Esophagus (tissue), 2 donors: ENCODE data around the gene RAB4B. TPM values are rescaled to one million over a fixed set of nuclear protein-coding genes. Genes with fewer than 3 reads are reported as not detected.

Experiments used
- H3K27ac ChIP-seq, 2 donors: one replicate each; pipeline ENCODE4 v1.5.1; 2013; ENCODE audit warnings: low read depth in 2 of 2, mild to moderate bottlenecking in 2 of 2, inconsistent platforms in 1 of 2, low read length in 1 of 2, moderate library complexity in 1 of 2
- H3K27me3 ChIP-seq, 2 donors: one replicate each; pipeline ENCODE4 v1.6.1; 2013; ENCODE audit warnings: low read length in 2 of 2, control low read depth in 1 of 2, mild to moderate bottlenecking in 1 of 2; ENCODE audit not compliant: insufficient read depth in 2 of 2, control insufficient read depth in 1 of 2
- H3K36me3 ChIP-seq, 2 donors: one replicate each; pipeline ENCODE4 v1.6.1; 2013; ENCODE audit warnings: low read length in 1 of 2; ENCODE audit not compliant: control insufficient read depth in 2 of 2, insufficient read depth in 2 of 2
- H3K4me1 ChIP-seq, 2 donors: one replicate each; pipeline ENCODE4 v1.6.1; 2013; ENCODE audit warnings: low read length in 1 of 2; ENCODE audit not compliant: control insufficient read depth in 2 of 2, insufficient read depth in 2 of 2
- H3K4me3 ChIP-seq, 2 donors: one replicate each; pipeline ENCODE4 v1.5.1; 2013; ENCODE audit warnings: low read length in 2 of 2, mild to moderate bottlenecking in 2 of 2, low read depth in 1 of 2, moderate library complexity in 1 of 2
- H3K9me3 ChIP-seq, 2 donors: one replicate each; pipeline ENCODE4 v1.6.1; 2013; ENCODE audit warnings: mild to moderate bottlenecking in 2 of 2, low read depth in 1 of 2, low read length in 1 of 2, moderate library complexity in 1 of 2; ENCODE audit not compliant: control insufficient read depth in 2 of 2, insufficient read depth in 1 of 2
- WGBS, 2 donors: extraction: QIAGEN DNeasy Blood & Tissue Kit; methylation state at CpG; one replicate each; pipeline ENCODE4 v1.1.7; 2013; 5-methylcytosine and 5-hydroxymethylcytosine counted together
- polyA plus RNA-seq, 2 donors: library from polyadenylated mRNA; stranded (reverse); fragments of 200-250 nt; gene quantifications; one replicate each; pipeline ENCODE4 v1.2.3, GENCODE V29; 2013
- donor health status: healthy with polysubstance abuse.
- donor health status: Bipolar disorder and iron deficiency.

Gene RAB4B
- polyA plus RNA-seq, 2 donors, result 30.9 to 41.8 TPM

DNA sequence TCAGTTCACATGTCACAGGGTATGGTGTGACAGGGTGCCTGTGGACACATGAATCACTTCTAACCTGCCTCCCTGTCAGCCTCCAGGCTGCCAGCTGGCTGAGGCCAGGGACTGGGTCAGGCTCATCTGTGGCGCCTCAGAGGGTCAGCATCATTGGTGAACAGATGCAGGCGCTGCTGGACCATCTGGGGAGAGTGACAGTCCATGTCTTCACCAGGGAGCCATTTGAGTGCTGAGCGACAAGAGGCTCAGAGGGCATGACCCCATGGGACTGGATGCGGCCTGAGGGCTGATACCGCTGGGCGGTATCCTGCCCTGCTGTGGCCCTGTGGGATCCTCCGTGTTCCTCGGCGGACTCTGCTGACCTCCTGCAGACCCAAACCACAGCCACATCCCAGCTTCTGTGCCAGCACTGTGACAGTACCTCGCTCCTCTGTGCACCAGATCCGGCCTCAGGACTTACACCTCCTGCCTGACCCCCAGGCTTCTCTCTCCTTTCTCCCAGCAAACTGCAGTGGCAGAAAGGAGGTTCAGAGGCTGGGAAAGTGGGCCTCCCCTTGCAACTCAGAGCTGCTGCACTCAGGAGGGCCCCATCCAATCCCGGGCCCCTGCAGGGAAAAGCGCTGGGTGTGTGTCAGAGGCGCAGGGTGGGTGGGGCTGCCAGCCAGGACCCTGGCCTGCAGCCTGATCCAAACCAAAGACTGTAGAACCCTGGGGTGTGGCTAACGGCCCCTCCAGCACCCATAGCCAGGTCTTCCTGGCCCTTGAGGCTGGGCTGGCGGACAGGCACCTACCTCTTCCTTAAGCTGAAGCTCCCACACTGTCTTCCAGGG is 38.0 kb upstream of the RAB4B start:
- H3K27me3 ChIP-seq, result no peaks in the 10 kb centered on the region
- peaks cover 15 to 18% of the 10 kb centered on the region in 2 donors for H3K4me1 ChIP-seq
- H3K9me3 ChIP-seq, result no peaks in the 10 kb centered on the region
- 65 to 74% methylated on average over 15 to 16 of the region's 16 CpGs for WGBS, 2 donors
- peaks cover 9 to 47% of the 10 kb centered on the region in 2 donors for H3K36me3 ChIP-seq
- no peak overlapping the region for H3K4me3 ChIP-seq
- H3K27ac ChIP-seq, result peak overlapping the region; percentile 71 to 75

- peaks cover 9 to 41% of the 10 kb centered on the region in 2 donors for H3K36me3 ChIP-seq
- no peaks in the 10 kb centered on the region for H3K27me3 ChIP-seq
- no peaks in the 10 kb centered on the region for H3K9me3 ChIP-seq
- 50 to 58% methylated on average over 6 of the region's 6 CpGs for WGBS, 2 donors
- H3K4me1 ChIP-seq, result peaks cover 12 to 18% of the 10 kb centered on the region in 2 donors
- peak overlapping the region; percentile 71 to 75 for H3K27ac ChIP-seq
- H3K4me3 ChIP-seq, result no peak overlapping the region
These were observed 37.3 kb upstream of the RAB4B start for GRCh38 chr19:40740747-40741146.

DNA sequence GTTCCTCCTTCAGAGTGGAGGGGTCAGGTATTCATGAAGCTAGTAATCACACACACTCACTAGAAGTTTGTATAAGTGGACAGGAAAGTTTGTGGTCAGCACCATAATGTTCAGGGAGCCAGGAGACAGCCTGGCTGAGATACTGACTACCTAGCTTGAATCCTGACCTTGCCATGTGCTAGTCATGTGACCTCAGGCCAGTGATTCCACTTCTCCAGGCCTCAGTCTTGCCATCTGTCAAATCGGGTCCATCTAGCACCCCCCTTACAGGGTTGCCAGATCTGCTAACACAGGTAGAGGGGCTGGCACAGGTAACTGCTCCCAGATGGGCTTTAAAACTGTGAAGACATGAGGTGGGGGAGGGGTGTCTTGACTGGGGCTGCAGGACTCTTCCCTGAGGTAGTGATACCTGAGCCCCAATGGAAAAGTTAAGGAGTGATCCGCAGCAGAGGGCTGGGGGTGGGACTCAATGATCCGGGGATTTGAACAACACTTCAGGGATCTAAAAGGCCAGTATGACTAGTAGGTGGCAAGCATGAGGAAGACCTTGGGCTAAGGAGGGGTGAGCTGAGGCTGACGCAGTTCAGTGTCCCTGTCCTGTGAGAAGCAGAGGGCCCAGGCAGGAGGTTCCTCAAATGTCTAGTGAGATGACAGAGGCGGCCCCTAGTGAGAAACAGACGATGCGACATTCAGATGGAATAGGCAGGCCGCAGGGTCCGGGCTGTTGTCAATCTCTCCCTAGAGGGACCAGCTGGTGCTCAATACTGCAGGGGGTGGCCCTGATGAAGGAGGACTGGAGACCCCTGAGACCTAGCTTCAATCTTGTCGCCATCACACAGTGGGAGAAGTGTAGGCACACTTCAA is 36.3 kb upstream of the RAB4B start:
- peak overlapping the region; percentile 70 to 72 for H3K27ac ChIP-seq
- WGBS, 2 donors, result 82 to 84% methylated on average over 10 of the region's 10 CpGs
- H3K4me3 ChIP-seq, result no peak overlapping the region
- H3K27me3 ChIP-seq, result no peaks in the 10 kb centered on the region
- H3K4me1 ChIP-seq, result peaks cover 12 to 18% of the 10 kb centered on the region in 2 donors
- no peaks in the 10 kb centered on the region for H3K9me3 ChIP-seq
- peaks cover 9 to 38% of the 10 kb centered on the region in 2 donors for H3K36me3 ChIP-seq

- 70 to 76% methylated on average over 17 of the region's 17 CpGs for WGBS, 2 donors
- peak overlapping the region in 1 of 2 donors; percentile 27 for H3K27ac ChIP-seq
- no peaks in the 10 kb centered on the region for H3K9me3 ChIP-seq
- no peaks in the 10 kb centered on the region for H3K27me3 ChIP-seq
- H3K36me3 ChIP-seq, result peaks cover 2 to 31% of the 10 kb centered on the region in 2 donors
- H3K4me1 ChIP-seq, result peaks cover 12 to 18% of the 10 kb centered on the region in 2 donors
- no peak overlapping the region for H3K4me3 ChIP-seq
These were observed 35.6 kb upstream of the RAB4B start for GRCh38 chr19:40742477-40742876.

DNA sequence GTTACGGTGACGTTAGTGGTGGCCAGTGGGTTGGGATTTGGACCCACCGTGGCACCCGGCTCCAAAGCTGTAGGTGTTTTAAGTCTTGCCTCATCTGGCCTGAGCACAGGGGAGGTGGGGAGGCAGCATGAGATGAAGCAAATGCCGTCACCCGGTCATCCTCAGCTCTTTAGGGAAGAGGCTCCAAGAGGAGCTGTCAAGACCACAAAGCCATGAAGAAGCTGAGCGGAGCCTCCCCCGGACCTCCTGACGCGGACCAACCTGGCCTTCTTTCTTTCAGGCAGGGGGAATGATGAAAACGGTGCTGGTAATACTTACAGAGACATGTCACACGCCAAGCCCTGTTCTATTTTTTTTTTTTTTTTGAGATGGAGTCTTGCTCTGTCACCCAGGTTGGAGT is 35.2 kb upstream of the RAB4B start:
- 89 to 91% methylated on average over 12 of the region's 12 CpGs for WGBS, 2 donors
- H3K27ac ChIP-seq, result peak overlapping the region in 1 of 2 donors; percentile 27
- H3K36me3 ChIP-seq, result peaks cover 0 to 28% of the 10 kb centered on the region in 2 donors
- H3K27me3 ChIP-seq, result no peaks in the 10 kb centered on the region
- no peaks in the 10 kb centered on the region for H3K9me3 ChIP-seq
- peaks cover 12 to 18% of the 10 kb centered on the region in 2 donors for H3K4me1 ChIP-seq
- H3K4me3 ChIP-seq, result no peak overlapping the region

DNA sequence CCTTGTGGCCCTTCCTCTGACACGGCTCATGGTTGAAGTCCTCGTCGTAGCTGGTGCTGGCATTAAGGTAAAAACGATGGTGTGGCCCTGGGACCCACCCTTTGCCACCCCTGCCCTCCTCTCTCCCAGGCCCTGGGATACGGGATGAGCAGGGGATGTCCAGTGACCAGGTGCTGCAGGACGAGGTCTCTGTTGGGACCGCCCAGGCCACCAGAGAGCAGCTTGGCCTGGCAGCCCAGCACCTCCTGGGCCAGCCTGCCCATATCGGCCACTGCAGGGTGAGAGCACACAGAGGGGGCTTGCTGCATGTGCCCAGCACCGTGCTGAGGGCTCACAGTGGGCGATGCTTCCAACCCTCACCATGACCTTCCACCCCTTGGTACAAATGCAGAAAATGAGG is 34.1 kb upstream of the RAB4B start:
- no peaks in the 10 kb centered on the region for H3K9me3 ChIP-seq
- peaks cover 12 to 18% of the 10 kb centered on the region in 2 donors for H3K4me1 ChIP-seq
- 91 to 93% methylated on average over 10 of the region's 10 CpGs for WGBS, 2 donors
- H3K27ac ChIP-seq, result peak overlapping the region in 1 of 2 donors; percentile 15
- H3K36me3 ChIP-seq, result peaks cover 0 to 23% of the 10 kb centered on the region in 2 donors
- H3K4me3 ChIP-seq, result no peak overlapping the region
- H3K27me3 ChIP-seq, result no peaks in the 10 kb centered on the region

GRCh38 chr19:40744554-40745401 is 33.3 kb upstream of the RAB4B start:
- Histone ChIP-seq H3K9me3 (no peaks in the 10 kb centered on the region), H3K27me3 (no peaks in the 10 kb centered on the region), H3K4me3 (no peak overlapping the region), H3K27ac (peak overlapping the region; percentile 5 to 11), H3K36me3 (peaks cover 0 to 14% of the 10 kb centered on the region in 2 donors), H3K4me1 (peaks cover 9 to 10% of the 10 kb centered on the region in 2 donors)
- 65 to 72% methylated on average over 17 of the region's 17 CpGs for WGBS, 2 donors

- peaks cover 3 to 6% of the 10 kb centered on the region in 2 donors for H3K4me1 ChIP-seq
- H3K9me3 ChIP-seq, result no peaks in the 10 kb centered on the region
- H3K36me3 ChIP-seq, result peaks cover 0 to 8% of the 10 kb centered on the region in 2 donors
- peak overlapping the region in 1 of 2 donors; percentile 5 for H3K27ac ChIP-seq
- WGBS, 2 donors, result 77 to 79% methylated on average over 7 of the region's 7 CpGs
- no peaks in the 10 kb centered on the region for H3K27me3 ChIP-seq
- no peak overlapping the region for H3K4me3 ChIP-seq
These were observed 32.7 kb upstream of the RAB4B start for GRCh38 chr19:40745402-40745780.

DNA sequence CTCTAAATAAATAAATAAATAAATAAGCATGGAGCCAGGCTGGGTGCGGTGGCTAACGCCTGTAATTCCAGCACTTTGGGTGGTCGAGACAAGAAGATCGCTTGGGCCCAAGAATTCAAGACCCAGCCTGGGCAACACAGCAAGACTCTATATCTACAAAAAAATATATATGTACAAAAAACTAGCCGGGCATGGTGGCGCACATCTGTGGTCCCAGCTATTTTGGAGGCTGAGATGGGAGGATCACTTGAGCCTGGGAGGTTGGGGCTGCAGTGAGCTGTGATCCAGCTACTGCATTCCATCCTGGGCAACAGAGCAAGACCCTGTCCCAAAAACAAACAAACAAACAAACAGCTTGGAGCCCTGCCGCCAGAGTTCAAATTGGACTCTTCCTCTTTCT is 30.5 kb upstream of the RAB4B start:
- 98 to 99% methylated on average over 7 of the region's 7 CpGs for WGBS, 2 donors
- Histone ChIP-seq H3K36me3 (peaks cover 0 to 6% of the 10 kb centered on the region in 2 donors), H3K27ac (no peak overlapping the region), H3K4me1 (peaks cover 2% of the 10 kb centered on the region in 2 donors), H3K27me3 (no peaks in the 10 kb centered on the region), H3K4me3 (no peak overlapping the region), H3K9me3 (no peaks in the 10 kb centered on the region)
